Measurements from ENCODE around the gene CAPN8.

CAPN8 gene

GRCh38 chr1:223542831-223543230, 122.7 kb downstream of the CAPN8 start:
- H3K27me3 Mint-ChIP-seq (ENCODE audit: low read depth, poor library complexity): peaks cover 29% of the 10 kb centered on the region
- no peak for TF ChIP-seq CTCF (IDR thresholded peaks at IDR 0.05)
- H3K4me1 Mint-ChIP-seq: peaks cover 27% of the 10 kb centered on the region
- H3K9me3 Mint-ChIP-seq: peaks cover 1% of the 10 kb centered on the region
- no peaks in the 10 kb centered on the region for H3K36me3 Mint-ChIP-seq (ENCODE audit: low read depth)
- no peak for DNase-seq
- H3K27ac Mint-ChIP-seq: no peak overlapping the region
- H3K4me3 Mint-ChIP-seq: no peak overlapping the region

GRCh38 chr1:223540485-223541106, 124.9 kb downstream of the CAPN8 start:
- Mint-ChIP-seq H3K27me3 (ENCODE audit: low read depth, poor library complexity) (peaks cover 18% of the 10 kb centered on the region), H3K4me1 (peaks cover 38% of the 10 kb centered on the region), H3K4me3 (no peak overlapping the region), H3K36me3 (ENCODE audit: low read depth) (no peaks in the 10 kb centered on the region), H3K27ac (no peak overlapping the region), H3K9me3 (no peaks in the 10 kb centered on the region)
- no peak for DNase-seq
- no peak for TF ChIP-seq CTCF (IDR thresholded peaks at IDR 0.05)

- no peak for DNase-seq
- peaks cover 38% of the 10 kb centered on the region for H3K4me1 Mint-ChIP-seq
- H3K36me3 Mint-ChIP-seq (ENCODE audit: low read depth): no peaks in the 10 kb centered on the region
- H3K27ac Mint-ChIP-seq: no peak overlapping the region
- no peak for TF ChIP-seq CTCF (IDR thresholded peaks at IDR 0.05)
- peaks cover 25% of the 10 kb centered on the region for H3K27me3 Mint-ChIP-seq (ENCODE audit: low read depth, poor library complexity)
- H3K9me3 Mint-ChIP-seq: no peaks in the 10 kb centered on the region
- H3K4me3 Mint-ChIP-seq: no peak overlapping the region
These were observed 125.8 kb downstream of the CAPN8 start for GRCh38 chr1:223539750-223540149.

- no peak for DNase-seq
- TF ChIP-seq CTCF (IDR thresholded peaks at IDR 0.05): no peak
- peaks cover 25% of the 10 kb centered on the region for H3K27me3 Mint-ChIP-seq (ENCODE audit: low read depth, poor library complexity)
- H3K9me3 Mint-ChIP-seq: no peaks in the 10 kb centered on the region
- H3K4me1 Mint-ChIP-seq: peaks cover 38% of the 10 kb centered on the region
- H3K4me3 Mint-ChIP-seq: no peak overlapping the region
- H3K36me3 Mint-ChIP-seq (ENCODE audit: low read depth): no peaks in the 10 kb centered on the region
- no peak overlapping the region for H3K27ac Mint-ChIP-seq
These were observed 126.5 kb downstream of the CAPN8 start for GRCh38 chr1:223538981-223539380.

GRCh38 chr1:223535319-223535718, 130.2 kb downstream of the CAPN8 start:
- DNase-seq: no peak
- H3K27ac Mint-ChIP-seq: no peak overlapping the region
- no peak for TF ChIP-seq CTCF (IDR thresholded peaks at IDR 0.05)
- H3K9me3 Mint-ChIP-seq: no peaks in the 10 kb centered on the region
- peaks cover 24% of the 10 kb centered on the region for H3K4me1 Mint-ChIP-seq
- no peaks in the 10 kb centered on the region for H3K36me3 Mint-ChIP-seq (ENCODE audit: low read depth)
- no peak overlapping the region for H3K4me3 Mint-ChIP-seq
- peaks cover 28% of the 10 kb centered on the region for H3K27me3 Mint-ChIP-seq (ENCODE audit: low read depth, poor library complexity)

- Mint-ChIP-seq H3K36me3 (ENCODE audit: low read depth) (no peaks in the 10 kb centered on the region), H3K27ac (no peak overlapping the region), H3K9me3 (no peaks in the 10 kb centered on the region), H3K4me3 (no peak overlapping the region), H3K27me3 (ENCODE audit: low read depth, poor library complexity) (peaks cover 24% of the 10 kb centered on the region), H3K4me1 (peaks cover 18% of the 10 kb centered on the region)
- TF ChIP-seq CTCF (IDR thresholded peaks at IDR 0.05): no peak
- no peak for DNase-seq
These were observed 130.8 kb downstream of the CAPN8 start for GRCh38 chr1:223534677-223535076.
